Astrocyte (in vitro differentiated cells and primary cell): ENCODE results near the gene TES.

ENCODE experiments used
- CTCF ChIP-seq: IDR thresholded peaks from 2 replicates; pipeline ENCODE4 v1.5.1; 2011; ENCODE audit warnings: low read depth, mild to moderate bottlenecking, inconsistent platforms, low read length, moderate library complexity; ENCODE audit not compliant: insufficient read depth
- EZH2 ChIP-seq: IDR thresholded peaks from 2 replicates; pipeline ENCODE4 v1.6.1; 2012; ENCODE audit warnings: mild to moderate bottlenecking, low read length, inconsistent platforms; ENCODE audit not compliant: insufficient read depth

DNA sequence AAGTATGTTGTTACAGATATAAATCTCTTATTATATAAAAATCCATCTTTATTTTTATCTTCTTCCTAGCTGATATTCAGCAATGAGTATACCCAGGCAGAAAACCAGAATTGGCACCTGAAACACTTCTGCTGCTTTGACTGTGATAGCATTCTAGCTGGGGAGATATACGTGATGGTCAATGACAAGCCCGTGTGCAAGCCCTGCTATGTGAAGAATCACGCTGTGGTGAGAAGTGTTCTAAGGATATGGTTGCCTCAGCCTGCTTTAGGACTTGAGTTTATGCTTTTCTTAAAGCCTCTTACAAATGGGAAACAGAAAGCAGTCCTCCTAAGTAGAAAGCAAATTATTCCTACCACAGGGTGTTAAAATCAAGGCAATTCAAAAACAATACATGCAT is 41.9 kb downstream of the TES start:
- TF ChIP-seq CTCF (no peak), EZH2 (no peak)
